ENCODE data around the gene LYAR. TPM values are rescaled to one million over a fixed set of nuclear protein-coding genes. Genes with fewer than 3 reads are reported as not detected.
A peak's percentile ranks its signal among the peaks of the same experiment; 100 is the strongest.

LYAR gene
- total and polyA plus RNA-seq, 2 experiments from 2014 or later = 10.7 to 18.5 TPM

GRCh38 chr4:4333265-4333706, 43.3 kb upstream of the LYAR start:
- Histone ChIP-seq H3K9me3 (ENCODE audit: low read depth) (no peaks in the 10 kb centered on the region), H3K27ac (no peak overlapping the region), H3K4me3 (no peak overlapping the region), H3K36me3 (no peaks in the 10 kb centered on the region), H3K27me3 (no peaks in the 10 kb centered on the region), H3K4me1 (ENCODE audit: low read depth) (no peaks in the 10 kb centered on the region)
- peak in 1 of 2 donors; percentile 96 for DNase-seq (ENCODE audit: low read depth in 1 of 2, low spot score in 1 of 2)
- TF ChIP-seq CTCF (IDR thresholded peaks at IDR 0.05; ENCODE audit: low read depth, low read length) = no peak

DNA sequence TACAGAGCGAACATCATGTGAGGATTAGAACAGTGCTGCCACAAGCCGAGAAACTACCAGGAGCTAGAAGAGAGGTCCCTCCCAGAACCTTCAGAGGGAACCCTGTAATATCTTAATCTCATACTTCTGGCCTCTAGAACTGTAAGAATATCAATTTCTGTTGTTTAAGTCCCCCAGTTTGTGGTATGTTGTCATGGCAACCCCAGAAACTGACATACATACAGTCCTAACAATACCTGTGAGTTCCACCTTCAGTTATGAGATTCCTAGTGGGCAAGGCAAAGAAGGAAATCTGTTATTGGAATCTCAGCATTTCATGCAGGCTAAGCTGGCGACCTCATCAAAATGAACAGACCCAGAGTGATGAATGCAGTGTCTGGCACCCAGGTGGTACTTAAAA, 42.6 kb upstream of the LYAR start:
- H3K9me3 ChIP-seq (ENCODE audit: low read depth) = no peaks in the 10 kb centered on the region
- no peaks in the 10 kb centered on the region for H3K4me1 ChIP-seq (ENCODE audit: low read depth)
- no peak overlapping the region for H3K27ac ChIP-seq
- TF ChIP-seq CTCF (IDR thresholded peaks at IDR 0.05; ENCODE audit: low read depth, low read length) = no peak
- H3K36me3 ChIP-seq = no peaks in the 10 kb centered on the region
- no peak for DNase-seq (ENCODE audit: low read depth in 1 of 2, low spot score in 1 of 2)
- H3K27me3 ChIP-seq = no peaks in the 10 kb centered on the region
- H3K4me3 ChIP-seq = no peak overlapping the region

GRCh38 chr4:4330794-4331193, 40.8 kb upstream of the LYAR start:
- H3K4me1 ChIP-seq (ENCODE audit: low read depth) = no peaks in the 10 kb centered on the region
- H3K36me3 ChIP-seq = no peaks in the 10 kb centered on the region
- H3K9me3 ChIP-seq (ENCODE audit: low read depth) = no peaks in the 10 kb centered on the region
- H3K4me3 ChIP-seq = no peak overlapping the region
- H3K27ac ChIP-seq = no peak overlapping the region
- no peaks in the 10 kb centered on the region for H3K27me3 ChIP-seq
- DNase-seq (ENCODE audit: low read depth in 1 of 2, low spot score in 1 of 2) = no peak
- no peak for TF ChIP-seq CTCF (IDR thresholded peaks at IDR 0.05; ENCODE audit: low read depth, low read length)

GRCh38 chr4:4329496-4329895, 39.5 kb upstream of the LYAR start:
- no peak overlapping the region for H3K27ac ChIP-seq
- no peaks in the 10 kb centered on the region for H3K27me3 ChIP-seq
- no peaks in the 10 kb centered on the region for H3K4me1 ChIP-seq (ENCODE audit: low read depth)
- no peaks in the 10 kb centered on the region for H3K9me3 ChIP-seq (ENCODE audit: low read depth)
- TF ChIP-seq CTCF (IDR thresholded peaks at IDR 0.05; ENCODE audit: low read depth, low read length) = no peak
- H3K36me3 ChIP-seq = no peaks in the 10 kb centered on the region
- DNase-seq (ENCODE audit: low read depth in 1 of 2, low spot score in 1 of 2) = no peak
- no peak overlapping the region for H3K4me3 ChIP-seq

- no peak for DNase-seq (ENCODE audit: low read depth in 1 of 2, low spot score in 1 of 2)
- Histone ChIP-seq H3K36me3 (no peaks in the 10 kb centered on the region), H3K9me3 (ENCODE audit: low read depth) (no peaks in the 10 kb centered on the region), H3K27ac (no peak overlapping the region), H3K4me3 (no peak overlapping the region), H3K27me3 (no peaks in the 10 kb centered on the region), H3K4me1 (ENCODE audit: low read depth) (peaks cover 5% of the 10 kb centered on the region)
- no peak for TF ChIP-seq CTCF (IDR thresholded peaks at IDR 0.05; ENCODE audit: low read depth, low read length)
Measured at GRCh38 chr4:4328840-4329239, 38.9 kb upstream of the LYAR start.

DNA sequence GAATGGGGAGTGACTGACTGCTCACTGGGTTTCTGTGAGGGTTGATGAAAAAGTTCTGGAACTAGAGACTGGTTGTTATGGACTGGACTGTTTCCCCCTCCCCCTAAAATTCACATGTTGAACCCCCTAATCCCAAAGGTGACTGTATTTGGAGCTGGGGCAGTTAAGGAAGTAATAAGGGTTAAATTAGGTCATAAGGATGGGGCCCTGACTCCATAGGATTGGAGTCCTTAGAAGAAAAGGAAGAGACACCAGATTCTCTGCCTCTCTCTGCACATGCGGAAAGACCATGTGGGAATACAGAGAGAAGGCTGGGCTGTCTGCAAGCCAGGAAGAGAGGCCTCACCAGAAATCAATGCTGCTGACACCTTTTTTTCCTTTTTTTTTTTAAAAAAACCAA, 38.3 kb upstream of the LYAR start:
- H3K9me3 ChIP-seq (ENCODE audit: low read depth) = no peaks in the 10 kb centered on the region
- DNase-seq (ENCODE audit: low read depth in 1 of 2, low spot score in 1 of 2) = no peak
- no peak overlapping the region for H3K4me3 ChIP-seq
- TF ChIP-seq CTCF (IDR thresholded peaks at IDR 0.05; ENCODE audit: low read depth, low read length) = no peak
- H3K36me3 ChIP-seq = no peaks in the 10 kb centered on the region
- H3K4me1 ChIP-seq (ENCODE audit: low read depth) = peaks cover 5% of the 10 kb centered on the region
- no peak overlapping the region for H3K27ac ChIP-seq
- H3K27me3 ChIP-seq = no peaks in the 10 kb centered on the region

All from cardiac muscle cell (in vitro differentiated cells and primary cell).